ENCODE results near the gene ARHGAP6.
"Not testable (repeated sequence)": the region's sequence is repeated elsewhere in the genome, so short reads cannot be mapped to it uniquely, and the experiment has no call there.

The ARHGAP6 gene

DNA sequence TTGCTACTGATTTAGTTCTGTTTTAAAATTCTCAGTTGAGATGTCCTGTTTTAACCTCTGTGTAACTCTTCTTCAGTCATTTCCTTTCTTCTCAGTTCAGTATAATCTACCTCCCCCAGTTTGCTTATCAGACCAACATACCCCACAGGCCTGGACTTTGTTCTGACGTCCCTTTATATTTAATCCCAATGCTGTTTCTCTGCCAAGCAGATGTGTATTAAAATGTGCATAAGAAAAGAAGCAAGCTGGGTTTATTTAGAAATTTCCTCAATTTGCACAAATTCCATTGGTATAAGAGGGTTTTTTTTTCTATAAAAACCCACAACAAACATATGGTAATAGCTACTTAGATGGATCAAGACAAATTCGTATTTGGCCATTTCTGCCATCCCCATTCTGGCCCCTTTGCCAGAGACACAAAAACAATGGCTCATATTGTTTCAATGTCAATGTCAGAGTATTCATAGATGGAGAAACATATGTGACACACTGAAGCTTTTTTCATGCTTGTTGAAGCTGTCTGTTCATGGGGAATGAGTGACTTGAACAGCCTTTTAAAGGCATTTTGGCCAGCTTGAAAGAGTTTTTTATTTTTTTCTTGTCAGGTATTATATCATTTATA, 530.0 kb downstream of the ARHGAP6 start:
- no peak for DNase-seq

DNA sequence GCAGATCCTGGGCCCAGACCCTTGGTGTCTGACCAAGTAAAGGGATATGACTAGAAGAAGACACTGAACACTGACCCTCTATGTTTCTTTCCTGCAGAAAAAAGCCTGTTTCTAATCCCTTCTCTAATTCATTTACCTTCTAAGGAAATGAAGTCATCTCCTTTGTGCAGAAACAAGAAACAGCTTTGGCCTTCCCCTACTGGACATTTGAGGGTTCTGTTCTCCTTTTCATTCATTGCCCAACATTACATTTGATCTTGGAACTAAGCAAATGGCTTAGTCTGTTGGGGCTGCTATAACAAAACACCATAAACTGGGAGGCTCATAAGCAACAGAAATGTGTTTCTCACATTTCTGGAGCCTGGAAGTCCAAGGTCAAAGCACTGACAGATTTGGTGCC, 534.6 kb downstream of the ARHGAP6 start:
- no peak for DNase-seq

DNA sequence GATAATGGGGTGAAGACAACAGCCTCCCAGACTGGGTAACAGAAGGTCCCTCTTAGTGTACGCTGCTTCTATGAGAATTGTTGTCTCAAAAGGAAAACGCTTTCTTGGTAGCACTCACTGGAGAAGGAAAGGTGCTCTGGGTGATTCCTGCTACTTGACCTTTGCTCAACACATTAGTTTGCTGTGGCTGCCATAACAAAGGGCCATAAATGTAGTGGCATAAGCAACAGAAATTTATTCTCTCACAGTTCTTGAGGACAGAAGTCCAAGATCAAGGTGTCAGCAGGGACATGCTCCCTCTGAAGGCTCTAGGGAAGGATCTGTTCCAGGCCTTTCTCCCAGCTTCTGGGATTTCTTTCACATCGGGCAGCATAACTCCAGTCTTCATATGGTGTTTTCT, 535.6 kb downstream of the ARHGAP6 start:
- DNase-seq = no peak

DNA sequence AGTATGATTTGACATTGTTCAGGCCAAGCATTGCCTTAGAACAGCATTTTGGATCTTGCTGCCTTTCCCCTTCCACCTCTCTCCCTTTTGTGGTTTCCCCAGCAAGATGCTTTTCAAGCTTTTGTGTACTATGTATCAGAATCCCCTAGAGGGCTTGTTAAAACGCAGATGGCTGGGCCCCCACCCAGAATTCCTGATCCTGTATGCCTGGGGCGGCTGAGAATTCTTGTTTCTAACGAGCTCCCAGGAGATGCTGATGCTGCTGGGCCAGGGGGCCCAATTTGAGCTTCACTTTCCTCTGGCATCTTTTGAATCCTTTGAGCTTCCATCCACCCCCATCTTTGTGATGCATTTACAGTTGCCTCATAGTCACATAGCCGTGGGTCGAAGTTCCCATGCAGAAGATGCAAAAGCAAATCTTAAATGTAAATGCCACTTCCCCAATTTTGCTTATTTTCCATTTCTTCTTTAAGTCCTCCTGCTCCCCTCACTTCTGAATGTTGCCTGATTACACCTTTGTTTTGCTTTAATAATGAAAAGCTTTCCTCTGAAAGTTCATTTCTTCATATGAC, 536.1 kb downstream of the ARHGAP6 start:
- DNase-seq = no peak

DNA sequence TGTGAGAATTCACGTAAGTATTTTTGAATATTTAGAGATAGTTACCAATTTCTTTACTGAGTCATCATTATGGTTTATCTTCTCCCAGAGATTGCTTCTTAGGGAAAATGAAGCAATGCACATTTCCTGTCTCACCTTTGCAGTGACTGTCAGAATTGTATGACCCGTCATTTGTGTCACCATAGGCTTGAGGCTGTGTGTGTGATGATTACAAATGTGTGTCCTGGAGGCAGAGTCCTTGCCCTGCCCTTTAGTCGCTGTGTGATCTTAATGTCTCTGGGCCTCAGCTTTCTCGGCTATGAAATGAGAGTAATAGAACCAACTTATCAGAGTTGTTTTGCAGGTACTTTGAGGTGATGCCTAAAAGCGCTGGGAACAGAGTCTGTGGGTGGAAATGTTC, 540.7 kb downstream of the ARHGAP6 start:
- DNase-seq = no peak

DNA sequence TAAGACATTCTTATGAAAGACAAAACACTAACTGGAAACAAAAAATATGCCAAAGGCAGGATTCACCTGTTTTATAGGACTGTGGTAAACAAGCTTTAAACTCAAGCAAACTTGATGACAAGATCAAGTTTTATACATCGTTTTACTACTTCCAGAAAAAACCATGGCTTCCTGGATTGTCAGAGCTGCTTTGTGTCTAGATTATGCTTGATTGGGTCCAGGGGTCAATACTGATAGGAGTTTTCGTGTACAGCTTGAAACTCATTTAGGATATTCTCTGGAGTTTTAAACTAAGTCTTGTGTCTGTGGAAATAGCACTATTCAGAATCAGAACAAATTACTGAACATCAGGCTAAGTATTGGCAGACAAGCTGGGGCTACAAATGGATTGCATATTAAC, 541.6 kb downstream of the ARHGAP6 start:
- DNase-seq = no peak

DNA sequence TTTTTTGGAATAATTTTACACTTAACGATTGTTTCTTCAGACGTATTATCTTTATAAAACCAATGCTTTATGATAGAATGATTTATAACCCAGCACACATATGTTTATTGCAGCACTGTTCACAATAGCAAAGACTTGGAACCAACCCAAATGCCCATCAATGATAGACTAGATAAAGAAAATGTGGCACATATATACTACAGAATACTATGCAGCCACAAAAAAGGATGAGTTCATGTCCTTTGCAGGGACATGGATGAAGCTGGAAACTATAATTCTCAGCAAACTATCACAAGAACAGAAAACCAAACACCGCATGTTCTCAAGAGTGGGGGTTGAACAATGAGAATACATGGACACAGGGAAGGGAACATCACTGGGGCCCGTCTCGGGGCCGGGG, 542.6 kb downstream of the ARHGAP6 start:
- not testable (repeated sequence) for DNase-seq

DNA sequence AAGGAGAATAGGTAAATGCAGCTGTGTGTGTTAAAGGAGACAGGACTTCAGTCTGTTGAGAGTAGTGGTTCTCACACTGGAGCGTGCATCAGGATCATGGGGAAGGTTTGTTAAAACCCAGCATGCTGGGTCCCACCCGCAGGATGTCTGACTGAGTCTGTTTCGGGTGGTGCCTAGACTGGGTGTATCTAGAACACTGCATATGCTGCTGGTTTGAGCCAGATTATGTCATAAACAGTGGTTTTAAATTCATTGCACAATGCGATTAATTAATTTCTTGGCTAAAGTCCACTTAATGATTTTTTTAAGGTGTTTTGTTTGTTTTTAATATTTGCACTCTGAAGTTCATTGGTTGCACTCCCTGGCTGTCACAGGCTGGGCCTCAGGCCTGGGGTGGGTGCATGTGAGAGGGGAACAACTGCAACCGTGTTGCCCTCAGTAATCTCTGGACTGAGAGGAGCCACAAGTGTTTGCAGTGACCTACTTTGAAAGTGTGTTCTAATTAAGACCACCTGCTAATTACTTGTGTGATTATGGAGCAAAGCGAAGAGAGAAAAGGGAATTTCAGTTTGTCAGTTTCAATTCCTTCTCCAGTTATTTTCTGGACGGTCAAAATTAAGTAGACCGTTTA, 546.3 kb downstream of the ARHGAP6 start:
- no peak for DNase-seq

DNA sequence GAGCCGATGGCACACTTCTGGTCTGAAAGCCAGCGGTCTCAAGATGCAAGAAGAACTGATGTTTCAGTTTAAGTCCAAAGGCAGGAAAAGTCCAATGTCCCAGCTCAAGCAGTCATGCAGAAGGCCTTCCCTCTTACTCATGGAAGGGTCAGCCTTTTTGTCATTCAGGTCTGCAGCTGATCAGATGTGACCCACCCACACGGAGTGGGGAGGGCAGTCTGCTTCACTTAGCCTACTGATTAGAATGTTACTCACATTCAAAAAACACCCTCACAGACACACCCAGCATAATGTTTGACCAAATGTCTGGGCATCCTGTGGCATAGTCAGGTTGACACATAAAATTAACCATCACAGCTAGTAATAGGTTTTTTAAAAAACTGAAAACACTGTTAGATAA, 548.0 kb downstream of the ARHGAP6 start:
- DNase-seq = no peak

DNA sequence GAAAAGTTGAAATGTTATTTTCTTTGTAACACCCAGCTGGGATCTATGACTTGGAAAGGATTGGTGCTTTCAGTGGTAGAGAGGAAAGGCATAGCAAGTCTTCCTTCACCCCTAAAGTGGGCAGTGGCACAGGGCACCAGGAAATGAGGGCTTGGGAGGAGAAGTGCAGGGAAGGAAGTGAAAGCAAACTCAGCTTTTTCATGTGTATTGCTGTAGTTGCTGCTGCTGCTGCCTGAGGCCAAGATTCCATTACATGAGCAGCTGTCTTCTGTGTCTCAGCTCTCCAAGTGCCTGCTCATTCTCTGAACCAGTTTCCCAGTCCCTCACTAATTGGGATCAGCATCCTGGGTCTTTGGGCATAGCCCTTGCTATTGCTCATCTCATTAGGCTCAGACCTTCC, 552.0 kb downstream of the ARHGAP6 start:
- DNase-seq = no peak

DNA sequence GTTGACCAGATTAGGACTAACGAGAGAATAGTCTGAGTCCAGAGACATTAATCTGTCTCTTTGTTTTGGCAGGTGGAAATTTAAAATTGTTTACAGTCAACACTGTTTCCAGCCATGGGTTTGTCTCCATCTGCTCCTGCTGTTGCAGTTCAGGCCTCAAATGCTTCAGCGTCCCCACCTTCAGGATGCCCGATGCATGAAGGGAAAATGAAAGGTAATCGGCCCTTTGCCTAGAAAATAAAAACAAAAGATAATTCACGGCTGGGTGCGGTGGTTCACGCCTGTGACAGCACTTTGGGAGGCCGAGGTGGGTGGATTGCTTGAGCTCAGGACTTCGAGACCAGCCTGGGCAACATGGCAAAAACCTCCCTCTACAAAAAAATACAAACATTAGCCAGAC, 553.8 kb downstream of the ARHGAP6 start:
- DNase-seq = no peak

DNA sequence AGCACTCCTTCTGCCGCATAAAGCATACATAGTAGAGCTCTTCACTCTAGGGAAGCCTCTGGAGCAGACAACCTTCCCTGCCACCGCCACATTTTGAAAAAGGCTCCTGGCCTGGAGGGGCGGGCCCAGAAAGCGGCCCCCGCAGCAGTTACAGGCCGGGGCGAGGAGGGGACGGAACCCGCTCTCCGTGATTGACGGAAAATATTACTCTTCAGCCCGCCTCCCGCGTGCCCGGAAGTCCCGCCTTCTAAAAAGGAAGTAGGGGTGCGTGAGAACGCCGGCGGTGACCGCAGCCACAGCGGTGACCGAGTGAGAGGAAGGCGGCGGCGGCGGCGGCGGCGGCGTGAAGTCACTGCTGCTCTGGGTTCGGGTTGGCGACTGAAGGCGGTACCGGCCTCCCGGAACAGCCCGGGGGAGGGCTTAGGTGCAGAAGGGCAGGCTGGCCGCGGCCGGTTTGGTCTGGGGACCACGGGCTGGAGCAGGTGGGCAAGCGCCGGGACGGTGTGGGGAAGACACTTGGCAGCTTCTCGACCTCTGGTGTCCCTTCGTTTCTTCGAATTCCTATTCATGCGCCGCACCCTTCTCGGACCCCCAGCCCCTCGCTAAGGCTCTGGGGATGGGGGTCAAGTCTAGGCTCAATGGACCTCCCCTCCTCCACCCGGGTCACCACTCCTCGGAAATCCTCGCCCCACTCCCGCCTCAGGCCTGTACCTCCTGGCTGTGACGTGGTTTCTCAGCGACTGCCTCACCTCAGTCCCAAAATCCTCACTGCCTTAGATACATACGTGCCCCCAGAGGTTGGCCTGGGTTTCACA, 554.5 kb downstream of the ARHGAP6 start, which contains the start of gene HCCS:
HCCS (plus strand) TSS at position 296 of the 815 bp plus-strand sequence. CDS start 729 bp downstream, outside the sequence.
- DNase-seq = peak; percentile 2

DNA sequence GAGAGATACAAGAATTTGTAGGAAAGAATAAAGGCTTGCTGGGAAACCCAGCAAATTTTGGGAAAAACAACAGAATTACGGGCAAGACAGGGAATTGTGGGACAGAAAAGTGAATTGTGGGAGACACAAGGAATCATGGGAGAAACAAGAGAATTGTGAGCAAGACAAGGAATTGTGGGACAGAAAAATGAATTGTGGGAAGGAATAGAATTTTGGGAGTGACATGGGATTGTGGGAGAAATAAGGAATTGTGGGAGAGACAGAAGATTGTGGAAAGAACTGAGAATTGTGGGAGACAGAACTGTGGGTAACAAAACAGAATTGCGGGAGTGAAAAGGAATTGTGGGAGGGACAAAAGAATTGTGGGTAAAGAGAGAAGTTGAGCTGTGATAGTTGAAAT, 555.8 kb downstream of the ARHGAP6 start:
- no peak for DNase-seq

DNA sequence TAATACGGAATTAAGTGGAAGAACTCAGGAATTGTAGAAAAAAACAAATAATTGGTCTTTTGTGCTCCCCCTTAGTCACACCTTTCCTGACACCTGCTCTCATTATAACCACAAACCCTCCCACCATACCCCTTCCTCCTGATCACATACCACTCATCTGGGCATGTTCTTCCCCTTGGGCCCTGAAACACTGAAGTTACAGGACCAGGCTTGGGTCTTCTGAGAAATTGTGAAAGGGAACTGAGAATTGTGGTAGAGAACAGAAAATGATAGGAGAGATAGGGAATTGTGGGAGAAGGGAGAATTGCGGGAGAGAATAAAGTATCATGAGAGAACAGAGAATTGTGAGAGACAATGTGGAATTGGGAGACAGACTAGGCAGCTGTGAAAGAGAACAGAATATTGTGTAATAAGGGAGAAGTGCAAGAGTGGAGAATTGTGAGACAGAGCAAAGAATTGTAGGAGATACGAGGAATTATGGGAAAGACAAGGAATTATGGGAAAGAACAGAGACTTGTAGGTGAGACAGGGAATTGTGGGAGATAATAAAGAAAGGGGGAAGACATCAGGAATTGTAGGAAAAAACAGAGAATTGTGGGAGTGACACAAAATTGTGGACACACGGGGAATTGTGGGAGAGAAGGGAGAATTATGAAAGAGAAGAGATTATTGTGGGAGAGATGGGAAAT, 557.3 kb downstream of the ARHGAP6 start:
- no peak for DNase-seq

DNA sequence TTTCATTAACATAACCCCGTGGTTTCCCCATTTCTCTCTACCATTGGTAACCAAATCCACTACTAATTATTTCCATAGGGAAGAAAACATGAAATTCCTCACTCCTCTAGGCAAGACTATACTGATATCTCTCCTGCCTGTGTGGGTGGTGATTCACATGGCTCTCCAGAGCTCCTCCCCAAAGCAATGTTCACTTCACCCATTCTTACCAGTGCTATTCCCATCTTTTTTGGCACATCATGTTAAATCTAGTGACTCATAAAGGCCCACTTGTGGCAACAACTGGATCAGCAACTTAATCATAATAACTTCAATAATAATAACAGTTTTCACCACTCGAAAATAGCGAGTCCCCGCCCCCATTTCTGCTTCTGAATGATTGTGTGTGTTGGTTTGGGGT, 560.6 kb downstream of the ARHGAP6 start:
- DNase-seq = no peak

DNA sequence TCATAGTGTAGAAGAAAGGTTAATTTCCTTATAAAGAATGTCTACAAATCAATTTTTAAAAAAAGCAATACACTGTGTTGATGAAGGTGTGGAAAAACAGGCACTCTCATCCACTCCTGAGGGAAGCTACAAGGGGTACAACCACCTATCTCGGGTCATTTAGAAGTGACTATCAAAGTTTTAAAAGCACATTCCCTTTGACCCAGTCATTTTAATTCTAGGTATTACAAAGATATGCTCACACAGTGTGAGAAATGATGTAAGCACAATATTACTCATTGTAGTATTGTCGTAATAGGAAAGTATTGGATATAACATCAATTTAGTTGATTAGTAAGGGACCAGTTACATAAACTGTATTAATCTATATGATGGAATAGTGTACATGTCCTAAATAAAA, 562.0 kb downstream of the ARHGAP6 start:
- DNase-seq = no peak

DNA sequence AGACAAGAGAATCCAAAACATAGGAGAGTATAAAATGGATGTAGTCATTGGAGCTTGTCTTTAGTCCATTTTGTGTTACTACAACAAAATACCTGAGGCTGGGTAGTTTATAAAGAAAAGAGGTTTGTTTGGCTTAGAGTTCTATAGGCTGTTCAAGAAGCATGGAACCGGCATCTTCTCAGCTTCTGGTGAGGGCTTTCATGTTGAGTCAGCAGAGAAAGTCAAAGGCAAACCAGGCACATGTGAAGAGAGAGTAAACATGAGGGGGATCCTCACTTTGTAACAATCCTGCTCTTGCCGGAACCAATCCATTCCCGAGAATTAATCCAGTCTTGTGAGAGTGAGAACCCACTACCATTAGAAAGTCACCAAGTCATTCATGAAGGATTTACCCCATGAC, 562.7 kb downstream of the ARHGAP6 start:
- DNase-seq = no peak

DNA sequence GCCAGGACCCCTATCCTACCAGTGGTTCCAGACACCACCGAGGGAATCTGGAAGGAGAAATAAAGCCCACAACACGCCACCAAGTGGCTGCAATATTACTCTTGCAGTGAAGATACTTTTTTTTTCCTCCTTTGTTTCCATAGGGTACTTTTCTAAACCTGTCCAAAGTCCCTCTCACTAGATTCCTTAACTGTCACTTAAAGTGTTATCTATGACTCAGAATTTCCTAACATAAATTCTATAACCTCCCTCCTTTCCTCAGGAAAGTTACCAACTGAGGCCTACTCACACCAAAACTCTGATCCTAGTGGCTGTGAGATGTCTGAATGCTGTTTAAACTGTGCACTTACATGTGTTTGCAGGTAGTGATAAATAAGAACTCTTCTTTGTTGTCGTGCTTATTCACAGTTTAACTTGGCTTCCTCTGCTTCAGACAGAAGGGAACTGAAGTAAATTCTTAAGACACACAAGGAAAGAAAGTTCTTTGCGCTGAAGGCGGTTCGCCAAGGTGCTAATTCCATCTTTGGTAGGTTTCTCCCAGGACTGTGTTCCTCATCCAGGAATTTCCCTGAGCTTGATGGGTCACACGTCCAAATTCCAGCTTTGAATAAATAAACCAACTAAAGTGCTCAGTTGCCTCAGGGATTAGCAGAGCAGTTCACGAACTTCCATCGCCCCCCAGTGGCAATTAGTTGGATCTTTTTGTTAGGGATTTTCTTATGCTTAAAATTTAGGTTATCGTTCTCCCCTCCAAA, 565.3 kb downstream of the ARHGAP6 start:
- no peak for DNase-seq

DNA sequence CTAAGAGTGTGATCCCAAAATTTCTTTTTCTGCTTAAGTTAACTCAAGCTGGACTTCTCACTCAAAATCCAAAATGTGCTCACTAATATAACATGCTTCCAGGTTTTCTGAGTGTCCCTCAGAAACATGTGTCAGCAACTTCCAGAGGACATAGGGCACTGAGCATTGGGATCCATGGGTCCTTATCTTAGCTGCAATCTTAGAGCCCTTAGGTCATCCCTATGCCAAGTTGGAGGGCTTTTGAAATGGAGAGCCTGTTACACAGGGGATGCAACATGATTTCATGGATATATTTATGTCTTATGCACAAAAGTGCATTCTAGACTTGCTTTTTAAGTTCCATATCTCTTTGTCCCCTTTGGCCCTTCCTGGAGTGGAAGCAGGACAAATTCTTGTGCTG, 566.3 kb downstream of the ARHGAP6 start:
- no peak for DNase-seq

DNA sequence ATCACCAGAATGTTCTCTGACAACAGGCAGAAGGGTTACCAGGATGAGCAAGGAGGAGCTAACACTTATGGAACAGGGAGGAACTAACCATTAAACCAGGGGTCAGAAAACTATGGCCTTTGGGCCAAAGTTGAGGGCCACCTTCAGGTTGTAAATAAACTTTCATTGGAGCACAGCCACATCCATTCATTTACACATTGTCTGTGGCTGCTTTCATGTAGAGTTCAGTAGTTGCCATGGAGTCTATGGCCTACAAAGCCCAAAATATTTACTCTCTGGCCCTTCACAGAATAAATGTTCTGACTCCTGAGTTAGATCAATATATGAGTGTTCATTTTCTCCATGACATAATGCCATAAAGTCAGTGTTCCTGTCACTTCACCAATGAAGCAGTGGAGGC, 567.8 kb downstream of the ARHGAP6 start:
- DNase-seq = no peak

DNA sequence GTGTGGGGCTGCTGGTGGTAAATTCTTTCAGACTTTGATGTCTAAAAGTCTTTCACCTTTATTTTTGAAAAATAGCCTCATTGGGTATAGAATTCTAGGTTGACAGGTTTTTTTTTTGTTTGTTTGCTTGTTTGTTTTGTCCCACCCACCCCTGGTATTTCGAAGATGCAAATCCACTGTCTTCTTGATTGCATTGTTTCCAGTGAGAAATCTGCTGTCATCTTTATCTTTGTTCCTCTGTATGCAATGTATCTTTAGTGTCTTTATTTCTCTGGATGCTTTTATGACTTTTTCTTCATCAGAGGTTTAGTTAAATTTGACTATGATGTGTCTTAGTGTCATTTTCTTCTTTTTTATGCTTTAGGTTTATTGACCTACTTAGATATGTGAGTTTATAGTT, 575.9 kb downstream of the ARHGAP6 start:
- DNase-seq = no peak

Data from cortex of kidney (tissue), 1 donor.